ENCODE data around the gene HSF5. TPM values are rescaled to one million over a fixed set of nuclear protein-coding genes. Genes with fewer than 3 reads are reported as not detected.

HSF5 gene
- total RNA-seq, 1 donor from 2014 or later, result 0.10 TPM

GRCh38 chr17:58427807-58428206, 60.4 kb downstream of the HSF5 start:
- no peak overlapping the region for H3K4me3 Mint-ChIP-seq
- TF ChIP-seq CTCF (conservative IDR thresholded peaks at IDR 0.05), result no peak
- H3K27me3 Mint-ChIP-seq, result peaks cover 20% of the 10 kb centered on the region
- H3K27ac Mint-ChIP-seq, result no peak overlapping the region
- H3K4me1 Mint-ChIP-seq (ENCODE audit: unreplicated experiment), result no peaks in the 10 kb centered on the region
- H3K9me3 Mint-ChIP-seq, result no peaks in the 10 kb centered on the region
- DNase-seq (ENCODE audit: extremely low spot score, unreplicated experiment), result no peak
- no peaks in the 10 kb centered on the region for H3K36me3 Mint-ChIP-seq

- DNase-seq (ENCODE audit: extremely low spot score, unreplicated experiment), result no peak
- Mint-ChIP-seq H3K9me3 (no peaks in the 10 kb centered on the region), H3K4me1 (ENCODE audit: unreplicated experiment) (peaks cover 5% of the 10 kb centered on the region), H3K4me3 (no peak overlapping the region), H3K27ac (no peak overlapping the region), H3K36me3 (no peaks in the 10 kb centered on the region), H3K27me3 (peaks cover 19% of the 10 kb centered on the region)
- no peak for TF ChIP-seq CTCF (conservative IDR thresholded peaks at IDR 0.05)
These were observed 66.5 kb downstream of the HSF5 start for GRCh38 chr17:58421711-58422110.

- no peaks in the 10 kb centered on the region for H3K9me3 Mint-ChIP-seq
- no peaks in the 10 kb centered on the region for H3K36me3 Mint-ChIP-seq
- H3K27me3 Mint-ChIP-seq, result peaks cover 19% of the 10 kb centered on the region
These were observed 67.4 kb downstream of the HSF5 start for GRCh38 chr17:58420827-58421226.

GRCh38 chr17:58417300-58418092, 70.7 kb downstream of the HSF5 start, which contains the start of gene RNF43:
Gene RNF43, minus strand, starts transcription at chr17:58417534. Its CDS starts 1,957 bp downstream, at chr17:58415577.
- Mint-ChIP-seq H3K27me3 (peaks cover 19% of the 10 kb centered on the region), H3K27ac (peak within 1 kb of the TSS; percentile 86), H3K9me3 (no peaks in the 10 kb centered on the region), H3K36me3 (no peaks in the 10 kb centered on the region), H3K4me3 (peak within 1 kb of the TSS; percentile 89), H3K4me1 (ENCODE audit: unreplicated experiment) (peaks cover 8% of the 10 kb centered on the region)
- DNase-seq (ENCODE audit: extremely low spot score, unreplicated experiment), result peak; percentile 85
- TF ChIP-seq CTCF (conservative IDR thresholded peaks at IDR 0.05), result peak; percentile 79

More at GRCh38 chr17:58420827-58421226, 67.4 kb downstream of the HSF5 start:
- TF ChIP-seq CTCF (conservative IDR thresholded peaks at IDR 0.05), result no peak
- Mint-ChIP-seq H3K4me1 (ENCODE audit: unreplicated experiment) (peaks cover 5% of the 10 kb centered on the region), H3K4me3 (no peak overlapping the region), H3K27ac (no peak overlapping the region)
- DNase-seq (ENCODE audit: extremely low spot score, unreplicated experiment), result no peak

- DNase-seq (ENCODE audit: extremely low spot score, unreplicated experiment), result no peak
- TF ChIP-seq CTCF (conservative IDR thresholded peaks at IDR 0.05), result no peak
- no peaks in the 10 kb centered on the region for H3K36me3 Mint-ChIP-seq
- H3K4me1 Mint-ChIP-seq (ENCODE audit: unreplicated experiment), result peaks cover 9% of the 10 kb centered on the region
- peaks cover 14% of the 10 kb centered on the region for H3K27me3 Mint-ChIP-seq
- H3K4me3 Mint-ChIP-seq, result peak overlapping the region; percentile 89
- H3K9me3 Mint-ChIP-seq, result no peaks in the 10 kb centered on the region
- peak overlapping the region; percentile 86 for H3K27ac Mint-ChIP-seq
These were observed 71.3 kb downstream of the HSF5 start for GRCh38 chr17:58416937-58417299.

Data from type B pancreatic cell (in vitro differentiated cells).